Right lobe of liver (tissue), 4 donors: ENCODE data around the gene GPR89B.

Experiments used
- POLR2A ChIP-seq: fragments of 450-650 bp; IDR thresholded peaks from one replicate; pipeline ENCODE4 v1.6.1; 2017; ENCODE audit warnings: antibody characterized with exemption, mild to moderate bottlenecking
- TF ChIP-seq, protein P1 (sequence below), 4 donors: fragments of 200-600 bp in 3 of 4; fragments of 450-650 bp in 1 of 4; IDR thresholded peaks; one replicate each; pipeline versions ENCODE4 v1.5.1 to v1.8.0; 2016 to 2022; ENCODE audit warnings: antibody characterized with exemption in 4 of 4, mild to moderate bottlenecking in 2 of 4
- donor health status: DM: no; HTN: no; CAD: no.
- donor health status: DM: no; HTN: no; CAD: no.
- donor health status: DM: no; HTN: yes; CAD: no.

DNA sequence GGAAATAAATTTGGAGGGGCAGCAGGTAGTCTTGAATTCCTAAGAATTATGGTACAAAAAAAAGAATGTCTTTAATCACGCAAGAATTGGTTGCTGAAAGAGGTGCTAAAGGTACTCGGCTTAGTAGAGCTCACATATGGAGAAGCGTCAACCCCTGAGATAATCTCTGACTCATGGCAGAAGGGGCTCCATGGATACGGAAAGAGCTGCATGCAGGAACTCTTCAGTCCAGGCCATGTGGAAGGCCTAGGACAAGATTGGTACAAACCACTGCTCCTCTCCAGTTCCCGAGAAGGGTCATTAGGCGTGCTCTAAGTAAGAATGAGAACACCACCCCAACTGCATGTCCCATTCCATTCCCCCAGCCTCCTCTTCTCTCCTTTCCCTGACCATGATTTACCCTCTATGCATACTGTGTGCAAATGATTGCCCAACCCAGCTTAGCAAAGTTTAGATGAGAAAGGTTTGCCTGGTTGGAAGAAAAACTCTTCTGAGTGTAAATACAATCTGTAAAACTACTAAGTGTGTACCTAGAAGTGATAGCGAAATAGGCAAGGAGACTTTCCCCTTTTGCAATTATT lies 14.8 kb upstream of the GPR89B start:
- TF ChIP-seq, protein P1, sequence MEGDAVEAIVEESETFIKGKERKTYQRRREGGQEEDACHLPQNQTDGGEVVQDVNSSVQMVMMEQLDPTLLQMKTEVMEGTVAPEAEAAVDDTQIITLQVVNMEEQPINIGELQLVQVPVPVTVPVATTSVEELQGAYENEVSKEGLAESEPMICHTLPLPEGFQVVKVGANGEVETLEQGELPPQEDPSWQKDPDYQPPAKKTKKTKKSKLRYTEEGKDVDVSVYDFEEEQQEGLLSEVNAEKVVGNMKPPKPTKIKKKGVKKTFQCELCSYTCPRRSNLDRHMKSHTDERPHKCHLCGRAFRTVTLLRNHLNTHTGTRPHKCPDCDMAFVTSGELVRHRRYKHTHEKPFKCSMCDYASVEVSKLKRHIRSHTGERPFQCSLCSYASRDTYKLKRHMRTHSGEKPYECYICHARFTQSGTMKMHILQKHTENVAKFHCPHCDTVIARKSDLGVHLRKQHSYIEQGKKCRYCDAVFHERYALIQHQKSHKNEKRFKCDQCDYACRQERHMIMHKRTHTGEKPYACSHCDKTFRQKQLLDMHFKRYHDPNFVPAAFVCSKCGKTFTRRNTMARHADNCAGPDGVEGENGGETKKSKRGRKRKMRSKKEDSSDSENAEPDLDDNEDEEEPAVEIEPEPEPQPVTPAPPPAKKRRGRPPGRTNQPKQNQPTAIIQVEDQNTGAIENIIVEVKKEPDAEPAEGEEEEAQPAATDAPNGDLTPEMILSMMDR (IDR thresholded peaks at IDR 0.05) = no peak
- no peak for TF ChIP-seq POLR2A
